Natural killer cell (primary cell): ENCODE measurements around the gene TMEM121B. TPM values are rescaled to one million over a fixed set of nuclear protein-coding genes. Genes with fewer than 3 reads are reported as not detected.

Experiments used
- ATAC-seq, 3 donors: fragments of 150-1000 bp in 2 of 3; fragments of 200-7000 bp in 1 of 3; cut with Tn5 transposase; 1 replicate in 1 of 3; 2 replicates in 2 of 3; pipeline ENCODE4 v1.10.0; 2021; ENCODE audit warnings: mild to moderate bottlenecking in 2 of 3, moderate library complexity in 2 of 3
- DNase-seq, 2 donors: peaks; one replicate each; pipeline versions ENCODE4 v3.0.0 to v3.0.0-alpha.2; 2013 to 2021; ENCODE audit warnings: mixed read lengths in 1 of 2
- H3K27ac ChIP-seq: one replicate; pipeline ENCODE4 v1.5.1; 2013; ENCODE audit warnings: mild to moderate bottlenecking, low read length
- H3K27me3 ChIP-seq: one replicate; pipeline ENCODE4 v1.6.1; 2013; ENCODE audit warnings: low read length; ENCODE audit not compliant: control insufficient read depth, insufficient read depth
- H3K36me3 ChIP-seq: one replicate; pipeline ENCODE4 v1.6.1; 2013; ENCODE audit warnings: low read length; ENCODE audit not compliant: control insufficient read depth, insufficient read depth
- H3K4me1 ChIP-seq: one replicate; pipeline ENCODE4 v1.6.1; 2013; ENCODE audit warnings: low read length; ENCODE audit not compliant: control insufficient read depth, insufficient read depth
- H3K4me3 ChIP-seq: one replicate; pipeline ENCODE4 v1.5.1; 2013; ENCODE audit warnings: low read length
- H3K9me3 ChIP-seq: one replicate; pipeline ENCODE4 v1.6.1; 2013; ENCODE audit warnings: low read length; ENCODE audit not compliant: control insufficient read depth, insufficient read depth
- H3K27ac Mint-ChIP-seq, 2 donors: one replicate each; pipeline ENCODE4 v1.8.0; 2022; ENCODE audit warnings: mild to moderate bottlenecking in 2 of 2, mixed read lengths in 2 of 2, moderate library complexity in 1 of 2
- H3K27me3 Mint-ChIP-seq, 2 donors: one replicate each; pipeline ENCODE4 v1.8.0; 2022; ENCODE audit warnings: low read depth in 2 of 2, mixed read lengths in 2 of 2
- H3K36me3 Mint-ChIP-seq: one replicate; pipeline ENCODE4 v1.8.0; 2022; ENCODE audit warnings: mixed read lengths
- H3K4me1 Mint-ChIP-seq, 2 donors: one replicate each; pipeline ENCODE4 v1.8.0; 2022; ENCODE audit warnings: mixed read lengths in 2 of 2
- H3K4me3 Mint-ChIP-seq: one replicate; pipeline ENCODE4 v1.8.0; 2022; ENCODE audit warnings: mild to moderate bottlenecking, moderate library complexity, mixed read lengths
- H3K9me3 Mint-ChIP-seq, 2 donors: one replicate each; pipeline ENCODE4 v1.8.0; 2022; ENCODE audit warnings: mixed read lengths in 2 of 2
- CTCF ChIP-seq: fragments of 200-600 bp; IDR thresholded peaks from one replicate; pipeline ENCODE4 v1.8.0; 2022; ENCODE audit warnings: antibody characterized with exemption
- WGBS: methylation state at CpG from one replicate; pipeline ENCODE4 v1.1.7; 2013; ENCODE audit warnings: missing lambda C conversion rate; ENCODE audit not compliant: insufficient coverage; 5-methylcytosine and 5-hydroxymethylcytosine counted together
- intact Hi-C: fragments of 100-400 bp; cut with micrococcal nuclease; formaldehyde crosslinking; loops from one replicate; pipeline ENCODE4 v1.14.2; 2022
- total RNA-seq, 4 donors: library from RNA; stranded (reverse); fragments of 120-200 nt in 1 of 4; gene quantifications; one replicate each; pipeline versions ENCODE4 v1.2.3 to v1.2.4, GENCODE V29; 2013 to 2022

TMEM121B gene
- total RNA-seq, 3 donors from 2014 or later (not counting 1 experiment from before 2014, with no cell fraction given): 0.18 to 0.35 TPM; not detected in 1

- DNase-seq (no peak), ATAC-seq (no peak)
- H3K4me3 ChIP-seq: no peak overlapping the region
- H3K4me3 Mint-ChIP-seq: no peak overlapping the region
- H3K9me3 Mint-ChIP-seq: no peaks in the 10 kb centered on the region
- intact Hi-C loops: no loop called here
- 80% methylated on average over 8 of the region's 8 CpGs for WGBS
- no peak for TF ChIP-seq CTCF
- H3K4me1 Mint-ChIP-seq: peaks cover 6 to 10% of the 10 kb centered on the region in 2 donors
- H3K27ac ChIP-seq: no peak overlapping the region
- peaks cover 18% of the 10 kb centered on the region for H3K4me1 ChIP-seq
- H3K36me3 Mint-ChIP-seq: no peaks in the 10 kb centered on the region
- no peaks in the 10 kb centered on the region for H3K36me3 ChIP-seq
- H3K9me3 ChIP-seq: no peaks in the 10 kb centered on the region
- H3K27ac Mint-ChIP-seq: no peak overlapping the region
- peaks cover 0 to 4% of the 10 kb centered on the region in 2 donors for H3K27me3 Mint-ChIP-seq
- H3K27me3 ChIP-seq: no peaks in the 10 kb centered on the region
Observed at GRCh38 chr22:17162731-17163130, 41.6 kb upstream of the TMEM121B start.

- DNase-seq (no peak), ATAC-seq (no peak)
- Mint-ChIP-seq H3K4me1 (peaks cover 6 to 10% of the 10 kb centered on the region in 2 donors), H3K4me3 (no peak overlapping the region), H3K36me3 (no peaks in the 10 kb centered on the region), H3K9me3 (no peaks in the 10 kb centered on the region), H3K27me3 (no peaks in the 10 kb centered on the region), H3K27ac (no peak overlapping the region)
- Histone ChIP-seq H3K9me3 (no peaks in the 10 kb centered on the region), H3K36me3 (no peaks in the 10 kb centered on the region), H3K27me3 (no peaks in the 10 kb centered on the region), H3K4me1 (peaks cover 24% of the 10 kb centered on the region), H3K4me3 (no peak overlapping the region), H3K27ac (no peak overlapping the region)
- intact Hi-C loops: no loop called here
- no peak for TF ChIP-seq CTCF
- WGBS: 82% methylated on average over 2 of the region's 3 CpGs
Observed at GRCh38 chr22:17161991-17162390, 40.8 kb upstream of the TMEM121B start.

- Mint-ChIP-seq H3K9me3 (no peaks in the 10 kb centered on the region), H3K4me1 (peaks cover 12 to 16% of the 10 kb centered on the region in 2 donors), H3K4me3 (peak overlapping the region; percentile 79), H3K27ac (peak overlapping the region; percentile 48 to 74), H3K27me3 (no peaks in the 10 kb centered on the region), H3K36me3 (no peaks in the 10 kb centered on the region)
- intact Hi-C loops: loop anchor here (1.0 to 10.0 kb wide), 2 partner anchors 75 to 915 kb away; partner anchors contain the start of genes IL17RA and PEX26
- DNase-seq: peak in 1 of 2 donors; percentile 62
- WGBS: 30% methylated on average over 35 of the region's 35 CpGs
- Histone ChIP-seq H3K27ac (peak overlapping the region; percentile 62), H3K4me3 (peak overlapping the region; percentile 77), H3K36me3 (no peaks in the 10 kb centered on the region), H3K4me1 (peaks cover 24% of the 10 kb centered on the region), H3K27me3 (no peaks in the 10 kb centered on the region), H3K9me3 (no peaks in the 10 kb centered on the region)
- peak; percentile 15 to 35 (median 34) for ATAC-seq
- TF ChIP-seq CTCF: no peak
Observed at GRCh38 chr22:17159504-17159951, 38.4 kb upstream of the TMEM121B start.
